ENCODE results near the gene DPM1. TPM values are rescaled to one million over a fixed set of nuclear protein-coding genes. Genes with fewer than 3 reads are reported as not detected.

DPM1 gene
- total RNA-seq, 1 donor from 2014 or later = 82.7 TPM

- H3K27me3 ChIP-seq (ENCODE audit: control insufficient read depth, insufficient read depth, low read length) = no peaks in the 10 kb centered on the region
- DNase-seq (ENCODE audit: low read depth) (no peak), FAIRE-seq (no peak)
- no peak overlapping the region for H3K4me3 ChIP-seq (ENCODE audit: low read depth, low read length)
- H3K36me3 ChIP-seq (ENCODE audit: control insufficient read depth, insufficient read depth, low read length) = no peaks in the 10 kb centered on the region
- no peak for TF ChIP-seq CTCF (IDR thresholded peaks at IDR 0.05; ENCODE audit: insufficient read depth, low read length, severe bottlenecking)
Measured at GRCh38 chr20:51002633-51003032, 44.3 kb upstream of the DPM1 start.

DNA sequence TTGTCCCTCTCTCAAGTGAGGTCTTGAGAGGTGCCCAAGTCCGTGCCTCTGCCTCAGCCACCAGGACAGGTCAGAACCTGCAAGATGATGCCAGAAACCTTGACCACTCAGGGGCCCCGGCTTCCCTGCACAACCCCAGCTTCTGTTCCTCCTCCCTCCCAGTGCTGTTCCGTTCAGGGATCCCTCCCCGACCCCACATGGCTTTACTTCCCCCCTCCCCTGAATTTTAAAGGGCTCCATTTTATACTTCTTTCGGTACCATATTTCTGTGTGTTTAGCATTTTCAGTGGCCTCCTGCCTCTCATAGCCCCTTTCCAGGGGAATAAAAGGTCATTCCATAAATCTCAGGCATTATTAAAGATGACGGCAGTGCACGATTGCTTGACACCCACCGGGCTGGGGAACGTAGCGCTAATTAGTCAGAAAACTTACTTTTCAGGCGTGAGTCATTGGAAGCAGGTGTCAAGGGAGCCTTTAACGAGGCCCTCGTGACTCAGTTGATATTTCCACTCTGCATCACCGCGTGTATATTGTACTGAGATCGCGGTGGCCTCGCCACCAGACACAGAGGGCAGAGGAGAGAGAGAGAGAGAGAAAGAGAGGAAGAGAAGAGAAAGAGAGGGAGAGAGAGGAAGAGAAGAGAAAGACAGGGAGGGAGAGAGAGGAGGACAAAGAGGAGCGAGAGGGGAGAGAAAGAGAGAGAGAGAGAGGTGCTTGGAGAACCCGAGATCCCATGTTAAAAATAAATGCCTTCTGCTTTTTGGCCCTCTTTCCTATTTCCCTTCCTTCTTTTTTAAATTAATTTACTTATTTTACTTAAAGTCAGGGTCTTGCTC is 43.3 kb upstream of the DPM1 start:
- no peak for FAIRE-seq
- no peaks in the 10 kb centered on the region for H3K27me3 ChIP-seq (ENCODE audit: control insufficient read depth, insufficient read depth, low read length)
- no peak for DNase-seq (ENCODE audit: low read depth)
- no peaks in the 10 kb centered on the region for H3K36me3 ChIP-seq (ENCODE audit: control insufficient read depth, insufficient read depth, low read length)
- TF ChIP-seq CTCF (IDR thresholded peaks at IDR 0.05; ENCODE audit: insufficient read depth, low read length, severe bottlenecking) = no peak
- no peak overlapping the region for H3K4me3 ChIP-seq (ENCODE audit: low read depth, low read length)

- H3K4me3 ChIP-seq (ENCODE audit: low read depth, low read length) = no peak overlapping the region
- DNase-seq (ENCODE audit: low read depth) = no peak
- FAIRE-seq = no peak
- no peaks in the 10 kb centered on the region for H3K27me3 ChIP-seq (ENCODE audit: control insufficient read depth, insufficient read depth, low read length)
- no peak for TF ChIP-seq CTCF (IDR thresholded peaks at IDR 0.05; ENCODE audit: insufficient read depth, low read length, severe bottlenecking)
- no peaks in the 10 kb centered on the region for H3K36me3 ChIP-seq (ENCODE audit: control insufficient read depth, insufficient read depth, low read length)
Measured at GRCh38 chr20:50999355-50999754, 41.0 kb upstream of the DPM1 start.

DNA sequence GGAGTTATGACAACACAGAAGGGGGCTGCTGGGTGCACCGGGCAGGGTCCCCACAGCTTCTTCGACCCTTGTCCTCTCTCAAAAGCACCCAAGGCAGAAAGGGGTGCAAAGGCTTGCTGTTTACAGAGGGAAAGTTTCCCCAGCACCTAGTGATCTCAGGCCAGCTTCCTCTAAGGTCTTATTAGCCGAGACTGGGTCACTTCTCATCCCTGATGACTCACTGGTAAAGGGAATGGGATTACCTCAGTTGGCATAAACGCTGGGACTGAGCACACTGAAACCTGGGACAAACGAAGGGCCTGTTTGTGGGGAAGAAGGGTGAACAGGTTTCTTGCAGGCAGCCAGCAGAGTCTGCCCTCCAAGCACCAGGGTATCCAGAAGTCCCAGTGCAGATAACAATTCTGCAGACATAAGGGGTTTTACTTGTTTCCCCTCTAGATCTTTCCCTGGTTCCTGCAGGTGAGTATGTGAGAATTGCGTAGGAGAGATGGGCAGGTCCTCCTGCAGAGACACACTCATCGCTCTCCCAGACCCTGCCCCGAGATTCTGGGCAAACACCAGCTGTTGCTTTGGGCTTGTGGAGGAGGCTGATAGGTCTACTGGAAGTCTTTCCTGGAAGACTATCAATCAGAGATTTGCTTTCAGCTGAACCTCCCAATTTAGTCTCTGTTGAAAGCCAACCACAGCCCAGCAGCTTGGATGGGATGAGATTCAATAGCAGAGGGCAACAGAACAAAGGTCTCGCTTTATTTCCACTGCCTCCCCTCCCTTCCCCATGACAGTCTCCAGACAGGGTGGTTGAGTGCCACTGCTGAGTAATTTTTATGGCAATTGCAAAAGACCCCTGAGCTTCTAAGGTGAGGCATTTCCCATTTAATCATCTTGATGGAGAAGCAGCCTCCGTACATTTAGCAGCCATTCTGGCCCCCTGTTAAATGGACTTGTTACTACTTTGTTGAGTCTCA is 38.9 kb upstream of the DPM1 start:
- FAIRE-seq (peak; percentile 23), DNase-seq (ENCODE audit: low read depth) (peak; percentile 73)
- no peaks in the 10 kb centered on the region for H3K27me3 ChIP-seq (ENCODE audit: control insufficient read depth, insufficient read depth, low read length)
- H3K4me3 ChIP-seq (ENCODE audit: low read depth, low read length) = no peak overlapping the region
- TF ChIP-seq CTCF (IDR thresholded peaks at IDR 0.05; ENCODE audit: insufficient read depth, low read length, severe bottlenecking) = no peak
- H3K36me3 ChIP-seq (ENCODE audit: control insufficient read depth, insufficient read depth, low read length) = no peaks in the 10 kb centered on the region

GRCh38 chr20:50995506-50995905 is 37.2 kb upstream of the DPM1 start:
- FAIRE-seq = no peak
- no peaks in the 10 kb centered on the region for H3K36me3 ChIP-seq (ENCODE audit: control insufficient read depth, insufficient read depth, low read length)
- no peak for DNase-seq (ENCODE audit: low read depth)

More at GRCh38 chr20:50995506-50995905, 37.2 kb upstream of the DPM1 start:
- no peak for TF ChIP-seq CTCF (IDR thresholded peaks at IDR 0.05; ENCODE audit: insufficient read depth, low read length, severe bottlenecking)
- Histone ChIP-seq H3K27me3 (ENCODE audit: control insufficient read depth, insufficient read depth, low read length) (no peaks in the 10 kb centered on the region), H3K4me3 (ENCODE audit: low read depth, low read length) (no peak overlapping the region)

Measured in bronchial epithelial cell (primary cell).